Measurements from ENCODE around the gene POU6F2. TPM values are rescaled to one million over a fixed set of nuclear protein-coding genes. Genes with fewer than 3 reads are reported as not detected.

The POU6F2 gene
- total RNA-seq, 4 donors from 2014 or later, result not detected

DNA sequence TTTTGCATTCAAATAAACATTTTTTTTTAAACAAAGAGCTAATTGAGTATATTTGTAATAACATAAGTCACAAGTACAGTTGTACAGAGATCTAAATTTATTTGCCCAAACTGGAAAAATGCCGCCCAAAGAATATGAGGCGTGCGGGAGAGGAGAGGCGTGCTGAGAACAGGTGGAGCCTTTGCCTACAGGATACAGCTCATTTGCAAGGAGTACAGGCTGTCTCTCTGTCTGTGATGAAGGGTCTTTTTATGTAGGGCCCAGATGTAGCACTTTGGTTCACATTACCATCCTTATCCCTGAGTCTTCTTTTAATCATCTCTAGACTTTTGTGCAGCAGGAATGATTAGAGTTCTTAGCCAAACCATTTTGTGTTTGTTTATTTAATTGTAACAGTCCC, 58.2 kb downstream of the POU6F2 start:
- intact Hi-C loops (cut with DNase I), result no loop called here
- H3K9me3 ChIP-seq, result no peaks in the 10 kb centered on the region
- DNase-seq (ENCODE audit: extremely low spot score), result no peak
- H3K4me3 ChIP-seq, result no peak overlapping the region
- TF ChIP-seq, protein P1, sequence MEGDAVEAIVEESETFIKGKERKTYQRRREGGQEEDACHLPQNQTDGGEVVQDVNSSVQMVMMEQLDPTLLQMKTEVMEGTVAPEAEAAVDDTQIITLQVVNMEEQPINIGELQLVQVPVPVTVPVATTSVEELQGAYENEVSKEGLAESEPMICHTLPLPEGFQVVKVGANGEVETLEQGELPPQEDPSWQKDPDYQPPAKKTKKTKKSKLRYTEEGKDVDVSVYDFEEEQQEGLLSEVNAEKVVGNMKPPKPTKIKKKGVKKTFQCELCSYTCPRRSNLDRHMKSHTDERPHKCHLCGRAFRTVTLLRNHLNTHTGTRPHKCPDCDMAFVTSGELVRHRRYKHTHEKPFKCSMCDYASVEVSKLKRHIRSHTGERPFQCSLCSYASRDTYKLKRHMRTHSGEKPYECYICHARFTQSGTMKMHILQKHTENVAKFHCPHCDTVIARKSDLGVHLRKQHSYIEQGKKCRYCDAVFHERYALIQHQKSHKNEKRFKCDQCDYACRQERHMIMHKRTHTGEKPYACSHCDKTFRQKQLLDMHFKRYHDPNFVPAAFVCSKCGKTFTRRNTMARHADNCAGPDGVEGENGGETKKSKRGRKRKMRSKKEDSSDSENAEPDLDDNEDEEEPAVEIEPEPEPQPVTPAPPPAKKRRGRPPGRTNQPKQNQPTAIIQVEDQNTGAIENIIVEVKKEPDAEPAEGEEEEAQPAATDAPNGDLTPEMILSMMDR (IDR thresholded peaks at IDR 0.05), result no peak
- no peak for TF ChIP-seq POLR2A (IDR thresholded peaks at IDR 0.05; ENCODE audit: low read depth)
- no peak for TF ChIP-seq POLR2AphosphoS5 (IDR thresholded peaks at IDR 0.05)
- no peak for TF ChIP-seq EP300 (IDR thresholded peaks at IDR 0.05)
- H3K4me1 ChIP-seq, result peaks cover 0 to 10% (median 9%) of the 10 kb centered on the region in 4 donors
- WGBS, result 45% methylated on average over 4 of the region's 4 CpGs
- peaks cover 0 to 27% (median 0%) of the 10 kb centered on the region in 4 donors for H3K27me3 ChIP-seq
- no peak overlapping the region for H3K27ac ChIP-seq (replicated peaks in 1 of 4)
- no peaks in the 10 kb centered on the region for H3K36me3 ChIP-seq

DNA sequence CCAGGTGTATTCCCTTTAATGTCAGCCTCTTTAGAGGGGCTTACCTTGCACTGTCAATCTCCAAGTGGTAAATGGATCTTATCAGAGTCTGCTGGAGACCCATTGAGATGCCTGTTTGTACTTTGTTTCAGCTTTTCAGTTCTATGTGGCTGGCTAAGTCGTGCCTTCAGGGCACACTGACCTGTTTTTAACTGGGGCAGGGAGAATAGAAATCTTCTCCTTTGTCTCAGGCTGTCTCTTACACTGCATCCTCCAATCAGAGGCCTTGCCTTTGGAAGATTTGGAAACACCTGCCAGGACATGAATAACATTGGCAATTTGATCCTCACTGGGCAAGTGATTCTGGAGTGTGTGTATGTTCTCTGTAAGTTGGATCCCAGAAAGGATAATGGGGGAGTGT, 65.0 kb downstream of the POU6F2 start:
- H3K4me1 ChIP-seq, result no peaks in the 10 kb centered on the region
- TF ChIP-seq POLR2A (IDR thresholded peaks at IDR 0.05; ENCODE audit: low read depth), result no peak
- TF ChIP-seq, protein P1 (IDR thresholded peaks at IDR 0.05), result no peak
- no peak for TF ChIP-seq POLR2AphosphoS5 (IDR thresholded peaks at IDR 0.05)
- TF ChIP-seq EP300 (IDR thresholded peaks at IDR 0.05), result no peak
- no peak for DNase-seq (ENCODE audit: extremely low spot score)
- intact Hi-C loops (cut with DNase I), result no loop called here
- H3K9me3 ChIP-seq, result no peaks in the 10 kb centered on the region
- H3K27ac ChIP-seq (replicated peaks in 1 of 4), result no peak overlapping the region
- no peaks in the 10 kb centered on the region for H3K36me3 ChIP-seq
- whole genome bisulfite sequencing, result 30% methylated on average over 1 of the region's 1 CpG
- H3K4me3 ChIP-seq, result no peak overlapping the region
- H3K27me3 ChIP-seq, result no peaks in the 10 kb centered on the region

DNA sequence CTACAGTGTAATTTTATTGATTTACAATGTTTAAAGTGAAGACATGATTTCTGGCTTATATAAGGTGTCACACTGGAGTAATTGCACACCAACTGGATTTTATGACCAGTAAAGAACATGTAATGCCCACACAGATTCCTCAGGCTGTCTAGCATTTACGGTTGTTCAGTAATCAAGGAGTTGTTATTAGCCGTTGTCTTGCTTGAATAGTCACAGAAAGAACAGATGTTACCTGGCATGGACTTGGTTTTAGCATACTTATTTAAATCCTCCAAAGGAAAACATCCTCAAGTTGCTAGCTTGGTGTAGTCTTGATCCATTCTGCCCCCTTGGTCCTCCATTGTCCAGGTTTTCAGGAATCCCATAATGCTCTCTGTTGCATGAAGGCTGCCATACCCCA, 65.8 kb downstream of the POU6F2 start:
- whole genome bisulfite sequencing, result 77% methylated on average over 2 of the region's 2 CpGs
- intact Hi-C loops (cut with DNase I), result no loop called here
- Histone ChIP-seq H3K27me3 (no peaks in the 10 kb centered on the region), H3K4me1 (no peaks in the 10 kb centered on the region), H3K4me3 (no peak overlapping the region), H3K27ac (replicated peaks in 1 of 4) (no peak overlapping the region), H3K9me3 (no peaks in the 10 kb centered on the region), H3K36me3 (no peaks in the 10 kb centered on the region)
- no peak for DNase-seq (ENCODE audit: extremely low spot score)
- TF ChIP-seq POLR2AphosphoS5 (IDR thresholded peaks at IDR 0.05) (no peak), POLR2A (IDR thresholded peaks at IDR 0.05; ENCODE audit: low read depth) (no peak), EP300 (IDR thresholded peaks at IDR 0.05) (no peak)
- TF ChIP-seq, protein P1 (IDR thresholded peaks at IDR 0.05), result no peak

- 59% methylated on average over 4 of the region's 4 CpGs for WGBS
- H3K4me3 ChIP-seq, result no peak overlapping the region
- no peak overlapping the region for H3K27ac ChIP-seq (replicated peaks in 1 of 4)
- no peaks in the 10 kb centered on the region for H3K36me3 ChIP-seq
- intact Hi-C loops (cut with DNase I), result no loop called here
- DNase-seq (ENCODE audit: extremely low spot score), result no peak
- TF ChIP-seq POLR2AphosphoS5 (IDR thresholded peaks at IDR 0.05), result no peak
- TF ChIP-seq, protein P1 (IDR thresholded peaks at IDR 0.05), result no peak
- no peak for TF ChIP-seq EP300 (IDR thresholded peaks at IDR 0.05)
- TF ChIP-seq POLR2A (IDR thresholded peaks at IDR 0.05; ENCODE audit: low read depth), result no peak
- H3K4me1 ChIP-seq, result no peaks in the 10 kb centered on the region
- H3K27me3 ChIP-seq, result no peaks in the 10 kb centered on the region
- no peaks in the 10 kb centered on the region for H3K9me3 ChIP-seq
Observed at GRCh38 chr7:39044489-39044888, 66.8 kb downstream of the POU6F2 start.

GRCh38 chr7:39045231-39045630, 67.5 kb downstream of the POU6F2 start:
- Histone ChIP-seq H3K9me3 (no peaks in the 10 kb centered on the region), H3K27me3 (no peaks in the 10 kb centered on the region), H3K4me1 (no peaks in the 10 kb centered on the region), H3K36me3 (no peaks in the 10 kb centered on the region), H3K27ac (replicated peaks in 1 of 4) (no peak overlapping the region), H3K4me3 (no peak overlapping the region)
- TF ChIP-seq POLR2A (IDR thresholded peaks at IDR 0.05; ENCODE audit: low read depth), result no peak
- TF ChIP-seq, protein P1 (IDR thresholded peaks at IDR 0.05), result no peak
- no peak for TF ChIP-seq EP300 (IDR thresholded peaks at IDR 0.05)
- intact Hi-C loops (cut with DNase I), result no loop called here
- 50% methylated on average over 1 of the region's 1 CpG for WGBS
- DNase-seq (ENCODE audit: extremely low spot score), result no peak
